SK-N-SH (cell line): ENCODE data around the gene COL4A2. TPM values are rescaled to one million over a fixed set of nuclear protein-coding genes. Genes with fewer than 3 reads are reported as not detected.

Experiments used
- CTCF ChIA-PET: fragments of 300-600, 350-600 bp; formaldehyde crosslinking; extraction: SDS; loops from one replicate; lab custom pipeline; 2021; lab: Yijun Ruan, JAX
- POLR2A ChIA-PET: fragments of 350-600 bp; sonication (Branson Sonifier 250); formaldehyde crosslinking; extraction: SDS; loops from one replicate; lab custom pipeline; 2020; ENCODE audit warnings: antibody characterized with exemption, inconsistent platforms; lab: Yijun Ruan, JAX
- DNase-seq: peaks from one replicate; pipeline ENCODE4 v3.0.0; 2012
- H2AFZ ChIP-seq: fragments of 200-600 bp; sonication (generic); 2 replicates; pipeline ENCODE4 v1.8.1; 2016; ENCODE audit warnings: antibody characterized with exemption, mild to moderate bottlenecking, low read depth
- H3F3A ChIP-seq: fragments of 200-600 bp; sonication (generic); replicated peaks from 2 replicates; pipeline ENCODE3; 2016; ENCODE audit warnings: antibody characterized with exemption, mild to moderate bottlenecking; ENCODE audit not compliant: insufficient read depth
- H3K27ac ChIP-seq, 2 experiments: fragments of 200-500 bp in 1 of 2; fragments of 200-600 bp in 1 of 2; sonication (Bioruptor generic) in 1 of 2; sonication (generic), shearing (Covaris generic) in 1 of 2; 2 replicates each; pipeline versions ENCODE4 v1.5.1 to v1.6.1; 2014 to 2016; ENCODE audit warnings: low read depth in 2 of 2, inconsistent platforms in 1 of 2, low read length in 1 of 2, mild to moderate bottlenecking in 1 of 2, mixed read lengths in 1 of 2
- H3K27me3 ChIP-seq: fragments of 200-600 bp; sonication (generic), shearing (Covaris generic); 2 replicates; pipeline ENCODE4 v1.6.1; 2016; ENCODE audit warnings: mixed run types; ENCODE audit not compliant: insufficient read depth
- H3K36me3 ChIP-seq, 2 experiments: fragments of 200-500 bp in 1 of 2; fragments of 200-600 bp in 1 of 2; sonication (Bioruptor generic) in 1 of 2; sonication (generic) in 1 of 2; replicated peaks in 1 of 2; 2 replicates each; pipeline versions ENCODE3 to v1.5.1; 2014 to 2016; ENCODE audit warnings: low read length in 1 of 2, mild to moderate bottlenecking in 1 of 2; ENCODE audit not compliant: insufficient read depth in 2 of 2, control insufficient read depth in 1 of 2
- H3K4me1 ChIP-seq, 2 experiments: fragments of 200-500 bp in 1 of 2; fragments of 200-600 bp in 1 of 2; sonication (Bioruptor generic) in 1 of 2; sonication (generic), shearing (Covaris generic) in 1 of 2; 2 replicates each; pipeline versions ENCODE4 v1.5.1 to v1.6.1; 2014 to 2016; ENCODE audit warnings: low read depth in 1 of 2, low read length in 1 of 2, mixed run types in 1 of 2; ENCODE audit not compliant: insufficient read depth in 2 of 2, control insufficient read depth in 1 of 2
- H3K4me2 ChIP-seq: fragments of 200-600 bp; sonication (generic), shearing (Covaris generic); 2 replicates; pipeline ENCODE4 v1.6.1; 2017; ENCODE audit warnings: mixed run types
- H3K4me3 ChIP-seq, 2 experiments: fragments of 200-500 bp in 1 of 2; fragments of 200-600 bp in 1 of 2; sonication (Bioruptor generic) in 1 of 2; sonication (generic), shearing (Covaris generic) in 1 of 2; 2 replicates each; pipeline versions ENCODE4 v1.5.1 to v1.8.1; 2014 to 2016; ENCODE audit warnings: low read depth in 2 of 2, inconsistent platforms in 1 of 2, low read length in 1 of 2, mild to moderate bottlenecking in 1 of 2, mixed read lengths in 1 of 2, moderate library complexity in 1 of 2
- H3K79me2 ChIP-seq: fragments of 200-600 bp; sonication (generic); 2 replicates; pipeline ENCODE4 v1.8.1; 2017; ENCODE audit warnings: mild to moderate bottlenecking; ENCODE audit not compliant: insufficient read depth
- H3K9ac ChIP-seq: fragments of 200-600 bp; sonication (generic); 2 replicates; pipeline ENCODE4 v1.6.1; 2017; ENCODE audit warnings: mixed run types
- H3K9me2 ChIP-seq: fragments of 200-600 bp; sonication (generic); 2 replicates; pipeline ENCODE4 v1.6.1; 2017; ENCODE audit warnings: mixed run types
- H3K9me3 ChIP-seq: fragments of 200-600 bp; sonication (generic); 2 replicates; pipeline ENCODE4 v1.6.1; 2017; ENCODE audit warnings: mixed run types, mild to moderate bottlenecking, moderate library complexity
- H4K20me1 ChIP-seq: fragments of 200-600 bp; sonication (generic); 2 replicates; pipeline ENCODE4 v1.6.1; 2017; ENCODE audit warnings: mild to moderate bottlenecking, mixed run types; ENCODE audit not compliant: insufficient read depth
- CHD2 ChIP-seq: fragments of 150-350 bp; IDR thresholded peaks from 2 replicates; pipeline ENCODE4 v1.6.1; 2018; ENCODE audit warnings: low read length; ENCODE audit not compliant: partially characterized antibody
- CTCF ChIP-seq: fragments of 200-600 bp; sonication (generic); IDR thresholded peaks from 2 replicates; pipeline ENCODE4 v1.6.1; 2017; ENCODE audit warnings: antibody characterized with exemption, mild to moderate bottlenecking, moderate library complexity
- ELF1 ChIP-seq: IDR thresholded peaks from 2 replicates; pipeline ENCODE4 v1.4.0; 2012
- EP300 ChIP-seq, 2 experiments: IDR thresholded peaks; 2 replicates each; pipeline versions ENCODE4 v1.4.0 to v1.6.1; 2012; ENCODE audit warnings: borderline replicate concordance in 1 of 2, low read depth in 1 of 2, low read length in 1 of 2
- EZH2phosphoT487 ChIP-seq: fragments of 200-600 bp; sonication (generic); IDR thresholded peaks from 2 replicates; pipeline ENCODE4 v1.6.1; 2017; ENCODE audit warnings: low read depth, mixed run types, mild to moderate bottlenecking, antibody characterized with exemption, moderate library complexity, borderline replicate concordance
- JUND ChIP-seq: IDR thresholded peaks from 2 replicates; pipeline ENCODE4 v1.4.0; 2012
- MAX ChIP-seq: IDR thresholded peaks from 2 replicates; pipeline ENCODE4 v1.4.0; 2012; ENCODE audit warnings: low read depth
- MEF2A ChIP-seq: IDR thresholded peaks from 2 replicates; pipeline ENCODE4 v1.4.0; 2012; ENCODE audit warnings: low read depth, borderline replicate concordance
- MXI1 ChIP-seq: IDR thresholded peaks from 2 replicates; pipeline ENCODE4 v1.6.1; 2012; ENCODE audit warnings: mild to moderate bottlenecking, low read depth, low read length, improper control_type of control experiment
- NRF1 ChIP-seq: IDR thresholded peaks from 2 replicates; pipeline ENCODE4 v1.6.1; 2012; ENCODE audit warnings: low read depth, mild to moderate bottlenecking, low read length
- POLR2AphosphoS5 ChIP-seq: IDR thresholded peaks from 2 replicates; pipeline ENCODE4 v1.6.1; 2012; ENCODE audit warnings: low read depth, low read length
- RAD21 ChIP-seq: IDR thresholded peaks from 2 replicates; pipeline ENCODE4 v1.6.1; 2012; ENCODE audit warnings: mild to moderate bottlenecking, low read length
- RFX5 ChIP-seq: IDR thresholded peaks from 2 replicates; pipeline ENCODE4 v1.6.1; 2012; ENCODE audit warnings: mild to moderate bottlenecking, improper control_type of control experiment, low read length
- SMC3 ChIP-seq: IDR thresholded peaks from 2 replicates; pipeline ENCODE4 v1.6.1; 2012; ENCODE audit warnings: low read depth, low read length, improper control_type of control experiment
- TCF12 ChIP-seq: IDR thresholded peaks from 2 replicates; pipeline ENCODE4 v1.4.0; 2012
- USF1 ChIP-seq: IDR thresholded peaks from 2 replicates; pipeline ENCODE4 v1.4.0; 2012; ENCODE audit warnings: low read depth, borderline replicate concordance
- whole genome bisulfite sequencing: methylation state at CpG from one replicate; pipeline ENCODE4 v1.1.6; 2017; ENCODE audit warnings: low lambda C conversion rate; 5-methylcytosine and 5-hydroxymethylcytosine counted together
- polyA plus RNA-seq, 3 experiments: library from polyadenylated mRNA; depleted of rRNA; stranded (reverse); fragments of >200 nt; gene quantifications; 2 replicates each; pipeline ENCODE4 v1.2.3, GENCODE V29; 2012
- TF ChIP-seq, protein P1 (sequence below): IDR thresholded peaks from 2 replicates; pipeline ENCODE4 v1.4.0; 2012; ENCODE audit warnings: low read depth, borderline replicate concordance

COL4A2 gene
- polyA plus RNA-seq, 1 of the 3 experiments (the other 2 are of a cell fraction): 137 TPM

DNA sequence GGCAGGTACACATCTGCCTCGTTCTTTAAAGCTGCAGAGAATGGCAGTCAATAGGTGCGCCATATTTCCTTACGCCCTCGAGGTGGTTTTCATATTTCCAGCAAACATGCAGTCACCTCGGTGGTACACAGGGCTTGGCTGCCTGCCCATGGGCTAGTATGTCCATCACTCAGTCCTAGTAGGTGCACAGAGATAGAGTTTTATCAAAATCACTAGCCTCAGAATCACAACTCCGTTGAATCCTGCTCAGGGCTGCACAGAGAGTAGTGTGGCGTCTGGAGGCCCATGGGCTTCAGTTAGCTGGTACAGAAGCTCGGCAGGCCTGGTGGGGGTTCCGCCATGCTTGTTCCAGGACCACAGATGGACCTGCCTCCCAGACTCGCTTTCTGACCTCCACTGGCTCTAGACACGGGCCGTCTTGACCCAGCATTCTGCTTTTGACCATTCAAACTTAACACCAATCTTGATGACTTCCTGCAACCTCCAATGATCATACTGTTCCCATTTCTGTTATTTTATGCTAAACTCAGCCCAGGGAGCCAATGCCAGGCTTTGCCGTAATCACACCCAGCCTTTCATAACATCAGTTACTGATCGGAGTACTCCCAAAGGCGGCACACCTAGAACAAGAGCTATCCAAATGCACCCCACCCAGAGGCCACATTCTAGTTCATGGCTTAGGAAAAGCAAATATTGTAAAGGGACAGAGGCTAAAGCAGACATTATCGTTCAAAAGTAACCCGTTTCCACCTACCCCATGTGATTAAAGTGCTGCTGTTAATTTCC, 134.1 kb downstream of the COL4A2 start:
- Histone ChIP-seq H3K36me3 (peaks cover 13 to 44% of the 10 kb centered on the region in 2 experiments), H3K27ac (no peak overlapping the region), H3K4me1 (peaks cover 0 to 9% of the 10 kb centered on the region in 2 experiments; a peak in 2 of 4 replicates), H3K9me3 (no peaks in the 10 kb centered on the region), H3K9ac (no peak overlapping the region), H3K4me3 (no peak overlapping the region), H3K27me3 (no peaks in the 10 kb centered on the region), H2AFZ (no peak overlapping the region), H4K20me1 (no peaks in the 10 kb centered on the region), H3K4me2 (no peak overlapping the region), H3K9me2 (no peaks in the 10 kb centered on the region), H3K79me2 (no peaks in the 10 kb centered on the region), H3F3A (no peaks in the 10 kb centered on the region)
- no peak for TF ChIP-seq RAD21
- no peak for TF ChIP-seq CTCF
- TF ChIP-seq POLR2AphosphoS5: no peak
- no peak for TF ChIP-seq USF1
- TF ChIP-seq, protein P1, sequence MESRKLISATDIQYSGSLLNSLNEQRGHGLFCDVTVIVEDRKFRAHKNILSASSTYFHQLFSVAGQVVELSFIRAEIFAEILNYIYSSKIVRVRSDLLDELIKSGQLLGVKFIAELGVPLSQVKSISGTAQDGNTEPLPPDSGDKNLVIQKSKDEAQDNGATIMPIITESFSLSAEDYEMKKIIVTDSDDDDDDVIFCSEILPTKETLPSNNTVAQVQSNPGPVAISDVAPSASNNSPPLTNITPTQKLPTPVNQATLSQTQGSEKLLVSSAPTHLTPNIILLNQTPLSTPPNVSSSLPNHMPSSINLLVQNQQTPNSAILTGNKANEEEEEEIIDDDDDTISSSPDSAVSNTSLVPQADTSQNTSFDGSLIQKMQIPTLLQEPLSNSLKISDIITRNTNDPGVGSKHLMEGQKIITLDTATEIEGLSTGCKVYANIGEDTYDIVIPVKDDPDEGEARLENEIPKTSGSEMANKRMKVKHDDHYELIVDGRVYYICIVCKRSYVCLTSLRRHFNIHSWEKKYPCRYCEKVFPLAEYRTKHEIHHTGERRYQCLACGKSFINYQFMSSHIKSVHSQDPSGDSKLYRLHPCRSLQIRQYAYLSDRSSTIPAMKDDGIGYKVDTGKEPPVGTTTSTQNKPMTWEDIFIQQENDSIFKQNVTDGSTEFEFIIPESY: no peak
- TF ChIP-seq NRF1: no peak
- no peak for TF ChIP-seq RFX5
- TF ChIP-seq MXI1: no peak
- TF ChIP-seq MAX: no peak
- no peak for TF ChIP-seq TCF12
- no peak for TF ChIP-seq SMC3
- no peak for TF ChIP-seq ELF1
- no peak for TF ChIP-seq JUND
- no peak for TF ChIP-seq EP300 (IDR thresholded peaks at IDR 0.05; ENCODE audit: borderline replicate concordance in 1 of 2, low read depth in 1 of 2, low read length in 1 of 2)
- TF ChIP-seq MEF2A: no peak
- TF ChIP-seq CHD2: no peak
- no peak for TF ChIP-seq EZH2phosphoT487
- WGBS: 91% methylated on average over 16 of the region's 17 CpGs
- ChIA-PET POLR2A (no interaction called here), CTCF (interaction anchor here (1.1 to 4.6 kb wide), 4 partner anchors 14 to 220 kb away, joined by 3 to 16 read pairs (median 4); no protein-coding TSS in a partner anchor)
- no peak for DNase-seq
